Activated B cell treated with CpG ODN at 0.5 μM for 24 hours (primary cell): ENCODE measurements around the gene ZNF853. TPM values are rescaled to one million over a fixed set of nuclear protein-coding genes. Genes with fewer than 3 reads are reported as not detected.
A peak's percentile ranks its signal among the peaks of the same experiment; 100 is the strongest.

Experiments
- ATAC-seq: fragments of 200-7000 bp; cut with Tn5 transposase; one replicate; pipeline ENCODE4 v1.10.0; 2021; ENCODE audit warnings: low read depth, mild to moderate bottlenecking, moderate library complexity
- CTCF ChIA-PET: fragments of 350-600 bp; sonication (Branson Sonifier 250); formaldehyde crosslinking; loops from one replicate; lab custom pipeline; 2021; ENCODE audit warnings: antibody characterized with exemption; lab: Charles Lee
- POLR2A ChIA-PET: fragments of 350-600 bp; sonication (Branson Sonifier 250); formaldehyde crosslinking; loops from one replicate; lab custom pipeline; 2021; ENCODE audit warnings: antibody characterized with exemption; lab: Charles Lee
- DNase-seq: peaks from one replicate; pipeline ENCODE4 v3.0.0; 2022
- H3K27ac Mint-ChIP-seq: one replicate; pipeline ENCODE4 v1.8.0; 2020; ENCODE audit warnings: mixed read lengths
- H3K27me3 Mint-ChIP-seq: one replicate; pipeline ENCODE4 v1.8.0; 2021; ENCODE audit warnings: mixed read lengths
- H3K36me3 Mint-ChIP-seq: one replicate; pipeline ENCODE4 v1.8.0; 2021; ENCODE audit warnings: low read depth, mixed read lengths
- H3K4me1 Mint-ChIP-seq: one replicate; pipeline ENCODE4 v1.8.0; 2021; ENCODE audit warnings: mixed read lengths
- H3K4me3 Mint-ChIP-seq: one replicate; pipeline ENCODE4 v1.8.0; 2020; ENCODE audit warnings: mild to moderate bottlenecking, mixed read lengths
- H3K9me3 Mint-ChIP-seq: one replicate; pipeline ENCODE4 v1.8.0; 2020; ENCODE audit warnings: mixed read lengths
- CTCF ChIP-seq: fragments of 200-600 bp; IDR thresholded peaks from one replicate; pipeline ENCODE4 v1.8.0; 2022; ENCODE audit warnings: antibody characterized with exemption, mild to moderate bottlenecking
- intact Hi-C: fragments of 100-400 bp; cut with micrococcal nuclease; formaldehyde crosslinking; loops from one replicate; pipeline ENCODE4 v1.15.1; 2024
- total RNA-seq: library from RNA; stranded (reverse); gene quantifications from 2 replicates; pipeline ENCODE4 v1.2.3, GENCODE V29; 2022

Gene ZNF853
- total RNA-seq = 2.8 and 3.2 TPM in 2 replicates

GRCh38 chr7:6614953-6615722, at the start of gene ZNF853:
TSS of gene ZNF853 (plus strand) at chr7:6615610. CDS start at chr7:6616175, 565 bp downstream.
- POLR2A ChIA-PET = no interaction called here
- DNase-seq = no peak
- H3K27me3 Mint-ChIP-seq = peaks cover 3% of the 10 kb centered on the region
- intact Hi-C loops = no loop called here
- H3K4me3 Mint-ChIP-seq = peak within 1 kb of the TSS; percentile 81
- CTCF ChIA-PET = no interaction called here
- H3K4me1 Mint-ChIP-seq = peaks cover 14% of the 10 kb centered on the region
- H3K27ac Mint-ChIP-seq = peak within 1 kb of the TSS; percentile 20
- no peaks in the 10 kb centered on the region for H3K9me3 Mint-ChIP-seq
- peaks cover 3% of the 10 kb centered on the region for H3K36me3 Mint-ChIP-seq
- ATAC-seq = peak; percentile 54
- TF ChIP-seq CTCF = no peak

- intact Hi-C loops = no loop called here
- CTCF ChIA-PET = no interaction called here
- DNase-seq (no peak), ATAC-seq (no peak)
- no peaks in the 10 kb centered on the region for H3K9me3 Mint-ChIP-seq
- H3K27me3 Mint-ChIP-seq = peaks cover 3% of the 10 kb centered on the region
- no peaks in the 10 kb centered on the region for H3K4me1 Mint-ChIP-seq
- TF ChIP-seq CTCF = no peak
- no peak overlapping the region for H3K4me3 Mint-ChIP-seq
- no peaks in the 10 kb centered on the region for H3K36me3 Mint-ChIP-seq
- no peak overlapping the region for H3K27ac Mint-ChIP-seq
- POLR2A ChIA-PET = no interaction called here
Measured at GRCh38 chr7:6565655-6566054, 49.8 kb upstream of the ZNF853 start.

GRCh38 chr7:6567886-6568285, 47.5 kb upstream of the ZNF853 start:
- CTCF ChIA-PET = no interaction called here
- H3K36me3 Mint-ChIP-seq = no peaks in the 10 kb centered on the region
- H3K27me3 Mint-ChIP-seq = peaks cover 3% of the 10 kb centered on the region
- TF ChIP-seq CTCF = no peak
- no peak for DNase-seq
- no peak overlapping the region for H3K27ac Mint-ChIP-seq
- intact Hi-C loops = no loop called here
- no peaks in the 10 kb centered on the region for H3K4me1 Mint-ChIP-seq
- no peaks in the 10 kb centered on the region for H3K9me3 Mint-ChIP-seq
- POLR2A ChIA-PET = interaction anchor here (0.6 kb wide), 1 partner anchor 1130 kb away, joined by 3 read pairs; no protein-coding TSS in a partner anchor
- ATAC-seq = no peak
- no peak overlapping the region for H3K4me3 Mint-ChIP-seq

- POLR2A ChIA-PET = no interaction called here
- H3K36me3 Mint-ChIP-seq = no peaks in the 10 kb centered on the region
- CTCF ChIA-PET = no interaction called here
Measured at GRCh38 chr7:6571160-6571779, 44.1 kb upstream of the ZNF853 start.

More at GRCh38 chr7:6571160-6571779, 44.1 kb upstream of the ZNF853 start:
- H3K9me3 Mint-ChIP-seq = no peaks in the 10 kb centered on the region
- TF ChIP-seq CTCF = no peak
- H3K27ac Mint-ChIP-seq = no peak overlapping the region
- no peak for ATAC-seq
- peaks cover 3% of the 10 kb centered on the region for H3K27me3 Mint-ChIP-seq
- intact Hi-C loops = no loop called here
- peaks cover under 1% of the 10 kb centered on the region for H3K4me1 Mint-ChIP-seq
- no peak overlapping the region for H3K4me3 Mint-ChIP-seq
- no peak for DNase-seq
